NCI-H82 treated with DMSO at 0.1 percent for 48 hours (cell line): ENCODE measurements around the gene FBL.
"Not testable (repeated sequence)": the region's sequence is repeated elsewhere in the genome, so short reads cannot be mapped to it uniquely, and the experiment has no call there.

ENCODE experiments used
- DNase-seq: peaks from one replicate; lab custom pipeline; 2025; ENCODE audit not compliant: unreplicated experiment; lab: John Stamatoyannopoulos, UW

Gene FBL

GRCh38 chr19:39845933-39846677, at the start of gene FBL:
Gene FBL (minus strand): TSS chr19:39846379. CDS start chr19:39846300, 79 bp downstream.
- DNase-seq, result peak; percentile 79

- DNase-seq, result not testable (repeated sequence)
Observed at GRCh38 chr19:39895096-39895495, 48.9 kb upstream of the FBL start.

- not testable (repeated sequence) for DNase-seq
Observed at GRCh38 chr19:39894236-39894606, 48.0 kb upstream of the FBL start.

- DNase-seq, result not testable (repeated sequence)
Observed at GRCh38 chr19:39893366-39894235, 47.4 kb upstream of the FBL start.

- DNase-seq, result not testable (repeated sequence)
Observed at GRCh38 chr19:39892506-39892902, 46.3 kb upstream of the FBL start.

- not testable (repeated sequence) for DNase-seq
Observed at GRCh38 chr19:39891660-39892505, 45.7 kb upstream of the FBL start.

- DNase-seq, result no peak
Observed at GRCh38 chr19:39890755-39891551, 44.8 kb upstream of the FBL start.

- not testable (repeated sequence) for DNase-seq
Observed at GRCh38 chr19:39889872-39890754, 43.9 kb upstream of the FBL start.

- DNase-seq, result not testable (repeated sequence)
Observed at GRCh38 chr19:39887456-39887951, 41.3 kb upstream of the FBL start.

GRCh38 chr19:39885821-39886554, 39.8 kb upstream of the FBL start:
- DNase-seq, result not testable (repeated sequence)

GRCh38 chr19:39884721-39885120, 38.5 kb upstream of the FBL start:
- not testable (repeated sequence) for DNase-seq

- DNase-seq, result not testable (repeated sequence)
Observed at GRCh38 chr19:39882645-39883044, 36.5 kb upstream of the FBL start.

- peak; percentile 23 for DNase-seq
Observed at GRCh38 chr19:39881495-39882110, 35.4 kb upstream of the FBL start.

- DNase-seq, result not testable (repeated sequence)
Observed at GRCh38 chr19:39880241-39880640, 34.1 kb upstream of the FBL start.

GRCh38 chr19:39879796-39880195, 33.6 kb upstream of the FBL start:
- not testable (repeated sequence) for DNase-seq

GRCh38 chr19:39878866-39879265, 32.7 kb upstream of the FBL start:
- not testable (repeated sequence) for DNase-seq

- DNase-seq, result no peak
Observed at GRCh38 chr19:39878398-39878797, 32.2 kb upstream of the FBL start.

GRCh38 chr19:39877982-39878381, 31.8 kb upstream of the FBL start:
- not testable (repeated sequence) for DNase-seq
